NCI-H1092 treated with DMSO at 0.1 percent for 48 hours (cell line): ENCODE data around the gene ARL8B.

Experiments used
- DNase-seq: peaks from one replicate; lab custom pipeline; 2025; lab: John Stamatoyannopoulos, UW

ARL8B gene

GRCh38 chr3:5187156-5187919, 65.2 kb downstream of the ARL8B start, which contains the start of gene EDEM1:
TSS of gene EDEM1 (plus strand) at chr3:5187707. CDS start at chr3:5187806, 99 bp downstream.
- DNase-seq = peak; percentile 53

- no peak for DNase-seq
Observed at GRCh38 chr3:5187920-5188418, 65.9 kb downstream of the ARL8B start.

DNA sequence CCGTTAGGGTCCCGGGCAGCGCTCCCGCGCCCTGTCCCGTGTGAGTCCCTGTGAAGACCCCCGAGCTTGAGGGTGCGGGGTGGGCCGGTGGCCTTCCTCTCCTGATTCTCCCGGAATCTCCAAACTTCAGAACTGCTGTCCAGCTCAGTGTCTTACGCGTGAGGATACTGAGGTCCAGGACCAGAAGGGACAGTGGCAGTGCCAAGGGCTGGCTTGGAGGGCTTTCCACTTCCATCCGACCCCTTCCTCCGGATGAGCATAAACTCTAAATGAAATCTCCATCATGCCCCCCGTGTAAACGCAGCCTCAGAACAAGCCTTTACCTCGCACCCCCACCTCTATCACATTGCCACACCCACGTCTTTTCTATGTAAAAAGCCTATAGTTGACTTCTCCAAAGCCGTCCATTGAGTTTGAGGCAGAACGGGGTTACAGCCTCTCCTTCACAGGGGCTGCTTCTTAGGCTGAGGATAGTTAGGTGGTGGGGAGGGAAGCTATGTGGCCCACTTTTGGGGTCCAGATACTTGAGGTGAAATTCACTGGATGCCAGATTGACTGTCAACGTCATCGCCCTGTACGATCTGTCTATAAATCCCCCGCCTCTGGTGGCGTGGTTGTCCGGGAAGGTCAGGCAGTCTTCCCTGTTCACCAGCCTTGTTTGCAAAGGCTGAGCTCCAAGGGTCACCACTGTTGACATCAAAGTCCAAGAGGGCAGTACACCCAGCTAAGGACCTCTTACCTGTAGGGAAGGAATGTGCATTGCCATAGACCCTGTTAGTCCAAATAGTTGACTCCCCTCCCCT, 66.5 kb downstream of the ARL8B start:
- DNase-seq = no peak

GRCh38 chr3:5190147-5190791, 68.2 kb downstream of the ARL8B start:
- no peak for DNase-seq

DNA sequence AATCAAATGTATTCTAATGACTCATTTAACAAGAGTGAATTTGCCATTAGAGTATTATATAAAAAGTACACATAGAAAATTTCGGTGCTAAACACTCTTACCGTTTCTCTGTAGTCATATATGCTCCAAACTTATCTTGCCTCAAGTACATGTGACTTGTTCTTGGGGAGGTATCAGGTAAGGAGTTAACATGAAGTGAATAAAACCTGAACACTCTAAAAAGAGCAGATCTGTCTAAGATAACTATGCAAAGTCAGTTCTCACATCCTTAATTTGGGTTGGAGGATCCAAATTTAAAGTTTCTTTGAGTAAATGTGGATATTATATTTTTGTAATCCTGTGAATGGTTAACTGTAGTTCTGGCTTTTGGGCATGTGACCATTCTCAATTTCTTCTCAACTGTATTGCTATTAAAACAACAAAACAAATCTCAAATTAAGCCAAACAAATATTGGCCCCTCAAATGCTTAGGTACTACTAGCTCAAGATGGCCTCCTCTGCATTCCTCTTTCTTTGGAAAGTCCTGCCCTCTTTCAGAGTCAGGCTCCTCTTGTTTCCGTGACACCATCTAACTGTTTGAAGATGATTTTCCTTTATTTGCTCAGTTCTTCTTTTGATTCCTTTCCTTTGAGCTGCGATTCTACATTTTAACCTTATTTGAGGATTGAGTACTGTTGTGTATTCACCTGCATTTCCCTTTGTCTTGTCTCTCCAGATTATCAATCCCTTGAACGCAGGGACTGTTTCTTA, 69.6 kb downstream of the ARL8B start:
- DNase-seq = no peak

DNA sequence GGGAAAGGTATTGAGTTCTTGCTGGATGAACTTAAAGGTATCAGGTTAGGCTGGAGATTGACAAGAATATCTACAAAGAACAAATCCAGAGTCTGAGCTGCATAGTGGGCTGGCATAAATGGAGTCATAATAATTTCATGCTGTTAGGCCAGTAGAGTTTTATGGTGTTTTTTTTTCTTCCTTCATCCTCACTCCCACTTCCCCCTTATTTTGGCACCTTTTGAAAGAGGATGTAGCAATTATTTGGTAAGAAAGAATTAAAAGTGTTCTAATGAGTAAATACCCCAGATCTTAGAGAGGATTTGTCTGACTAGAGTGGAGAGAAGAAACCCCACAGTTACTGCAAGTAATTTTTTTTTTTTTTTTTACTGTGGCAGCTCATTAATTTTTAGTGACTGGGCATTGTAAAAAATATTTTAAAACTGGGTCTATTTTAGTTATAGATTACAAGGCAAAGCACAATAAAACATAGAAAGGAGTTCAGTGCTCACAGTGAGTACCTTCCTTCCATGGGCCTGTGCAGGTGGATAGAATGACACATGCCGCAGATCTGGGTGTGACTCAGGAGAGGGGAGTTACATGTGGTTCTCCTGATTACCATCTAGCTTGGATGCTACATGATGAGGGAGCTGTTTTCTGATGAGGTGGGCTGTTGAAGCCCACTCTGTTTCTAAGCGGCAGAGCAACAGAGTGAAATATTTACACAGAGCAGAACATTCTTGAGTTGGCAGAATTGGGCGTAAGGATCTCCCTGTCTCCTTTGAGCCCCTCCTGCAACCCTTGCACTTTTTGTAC, 70.7 kb downstream of the ARL8B start:
- no peak for DNase-seq

- no peak for DNase-seq
Observed at GRCh38 chr3:5194341-5194740, 72.2 kb downstream of the ARL8B start.

DNA sequence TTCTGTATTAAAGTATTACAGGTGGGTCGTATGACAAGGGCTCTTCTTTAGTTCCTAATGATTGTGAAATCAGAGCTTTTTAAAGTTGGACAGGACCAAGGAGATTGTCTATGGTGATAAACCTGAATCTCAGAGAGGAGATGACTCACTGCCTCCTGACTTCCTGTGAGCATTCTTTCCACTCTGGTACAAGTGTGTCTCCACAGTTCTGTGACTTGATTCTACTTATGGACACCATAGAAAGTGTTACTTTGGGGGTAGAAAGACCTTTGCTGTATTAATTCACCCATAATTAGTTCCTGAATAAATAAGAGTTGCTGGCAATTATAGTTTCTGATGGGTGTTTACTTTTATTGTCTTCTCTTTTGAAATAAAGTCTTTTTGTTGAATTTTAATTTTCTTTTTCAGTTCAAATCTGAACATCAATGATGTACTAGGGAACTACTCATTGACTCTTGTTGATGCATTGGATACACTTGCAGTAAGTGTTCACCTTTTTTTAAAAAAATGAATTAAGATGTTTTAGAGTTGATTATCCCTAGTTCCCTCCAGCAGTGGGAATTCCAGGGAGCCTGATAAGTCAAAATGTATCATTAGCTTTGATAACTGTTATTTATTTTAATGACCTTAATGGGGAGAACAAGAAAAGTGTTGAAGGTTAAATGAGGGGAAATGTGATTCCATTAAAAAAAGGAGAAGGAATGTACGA, 72.9 kb downstream of the ARL8B start:
- DNase-seq = no peak

DNA sequence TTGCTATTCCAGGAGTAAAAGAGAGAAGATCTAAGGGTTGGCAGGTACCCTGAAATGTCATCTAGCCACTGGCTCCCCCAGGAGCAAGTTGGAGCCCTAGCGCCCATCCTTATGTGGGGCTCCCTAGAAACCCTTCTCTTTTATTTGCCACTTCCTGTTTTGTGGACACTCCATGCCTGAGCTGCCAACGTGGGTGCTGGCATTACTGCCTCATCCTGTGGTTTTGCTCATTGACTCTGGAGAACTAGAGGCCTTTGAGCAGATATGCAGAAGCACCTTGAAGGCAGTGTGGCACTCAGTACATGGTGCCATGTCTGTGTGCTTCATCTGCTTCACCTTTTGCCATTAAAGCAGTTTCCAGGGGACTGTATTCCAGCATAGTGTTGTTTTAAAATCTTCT, 73.5 kb downstream of the ARL8B start:
- no peak for DNase-seq

DNA sequence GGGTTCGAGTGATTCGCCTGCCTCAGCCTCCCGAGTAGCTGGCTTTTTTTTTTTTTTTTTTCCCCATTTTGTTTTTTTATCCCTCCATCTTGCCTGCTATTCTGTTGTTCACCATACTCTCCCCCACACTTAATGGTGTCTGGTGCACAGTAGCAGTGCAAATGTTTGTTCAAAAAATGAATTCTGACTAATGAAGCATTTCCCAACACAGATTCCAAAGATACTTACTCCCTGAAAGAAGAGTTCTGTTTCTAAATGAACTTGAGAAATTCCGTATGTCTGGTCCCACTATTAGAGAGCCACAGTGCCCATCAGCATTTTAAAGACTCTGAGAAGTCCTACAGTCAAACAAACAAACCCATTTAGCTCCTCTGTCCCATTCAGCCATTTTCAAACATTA, 74.9 kb downstream of the ARL8B start:
- no peak for DNase-seq

DNA sequence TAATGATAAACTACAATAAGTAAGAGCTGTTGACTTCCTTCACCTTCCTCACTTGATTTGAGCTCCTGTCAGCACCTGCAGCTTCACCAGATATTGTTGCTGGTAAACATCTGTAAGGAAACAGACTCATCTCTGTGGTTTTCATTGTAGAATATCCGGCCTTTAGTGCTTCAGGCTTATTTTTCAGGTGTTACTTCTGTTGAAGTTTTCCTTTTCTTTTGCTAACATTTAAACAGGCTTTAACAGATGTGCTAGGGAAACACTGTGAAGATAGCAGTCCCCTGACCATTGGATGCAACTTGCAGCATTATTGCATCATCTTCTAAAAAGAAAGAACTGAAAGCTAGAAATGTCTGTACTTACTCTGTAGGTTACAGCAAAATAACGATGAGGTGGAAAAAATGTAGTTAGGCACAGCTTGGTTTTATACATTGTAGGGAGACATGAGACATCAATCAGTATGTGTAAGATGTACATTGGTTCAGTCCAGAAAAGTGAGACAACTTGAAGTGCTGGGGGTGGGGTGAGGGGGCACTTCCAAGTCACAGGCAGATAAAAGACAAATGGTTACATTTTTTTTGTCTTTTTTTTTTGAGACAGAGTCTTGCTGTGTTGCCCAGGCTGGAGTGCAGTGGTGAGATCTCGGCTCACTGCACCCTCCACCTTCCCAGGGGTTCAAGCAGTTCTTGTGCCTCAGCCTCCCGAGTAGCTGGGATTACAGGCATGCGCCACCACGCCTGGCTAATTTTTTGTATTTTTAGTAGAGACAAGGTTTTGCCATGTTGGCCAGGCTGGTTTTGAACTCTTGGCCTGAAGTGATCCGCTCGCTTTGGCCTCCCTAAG, 75.6 kb downstream of the ARL8B start:
- DNase-seq = no peak

DNA sequence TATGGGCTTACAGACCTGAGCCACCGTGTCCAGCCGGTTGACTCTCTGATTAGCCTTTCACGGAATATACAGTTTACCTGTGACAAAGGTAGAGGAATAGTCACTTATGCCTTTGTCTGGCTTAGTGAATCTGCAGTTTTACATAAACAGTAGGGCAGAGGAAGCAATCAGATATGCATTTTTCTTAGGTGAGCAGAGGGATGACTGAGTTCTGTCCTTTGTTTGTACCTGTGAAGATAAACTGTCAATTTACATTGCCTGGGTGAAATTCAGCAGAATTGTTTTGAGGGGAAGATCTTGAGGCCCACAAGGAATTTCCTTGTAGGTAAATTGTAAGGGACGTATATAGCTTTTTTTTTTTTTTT, 76.2 kb downstream of the ARL8B start:
- no peak for DNase-seq

DNA sequence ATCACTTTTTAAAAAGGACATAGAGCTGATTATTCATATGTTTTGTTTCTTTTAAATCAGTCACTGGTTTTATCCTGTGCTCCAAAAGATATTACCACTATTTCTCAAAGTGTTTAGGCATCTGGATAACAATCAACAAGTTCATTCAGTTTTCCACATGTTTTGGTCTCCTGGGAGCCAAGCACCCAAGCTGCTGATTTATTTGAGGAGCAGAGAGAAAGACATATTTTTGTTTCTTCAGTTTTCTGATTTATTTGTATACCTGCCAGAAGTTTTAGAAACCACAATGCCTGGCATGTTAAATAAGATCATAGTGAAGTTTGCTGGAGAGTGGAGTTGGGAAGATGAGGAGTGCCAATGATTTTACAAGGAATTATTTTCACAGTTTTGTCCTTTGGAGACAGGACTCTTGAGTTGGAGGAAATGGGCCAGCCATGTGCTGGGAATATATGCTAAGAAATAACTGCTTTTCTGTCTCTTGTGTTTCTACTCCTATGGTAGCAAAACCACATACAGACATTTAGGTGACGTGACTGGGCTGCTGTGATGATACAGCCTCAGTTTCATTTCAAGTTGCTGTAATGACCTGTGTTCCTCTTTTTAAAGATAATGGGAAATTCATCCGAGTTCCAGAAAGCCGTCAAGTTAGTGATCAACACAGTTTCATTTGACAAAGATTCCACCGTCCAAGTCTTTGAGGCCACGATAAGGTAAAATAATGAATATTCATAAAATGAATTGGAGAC, 77.1 kb downstream of the ARL8B start:
- DNase-seq = no peak

DNA sequence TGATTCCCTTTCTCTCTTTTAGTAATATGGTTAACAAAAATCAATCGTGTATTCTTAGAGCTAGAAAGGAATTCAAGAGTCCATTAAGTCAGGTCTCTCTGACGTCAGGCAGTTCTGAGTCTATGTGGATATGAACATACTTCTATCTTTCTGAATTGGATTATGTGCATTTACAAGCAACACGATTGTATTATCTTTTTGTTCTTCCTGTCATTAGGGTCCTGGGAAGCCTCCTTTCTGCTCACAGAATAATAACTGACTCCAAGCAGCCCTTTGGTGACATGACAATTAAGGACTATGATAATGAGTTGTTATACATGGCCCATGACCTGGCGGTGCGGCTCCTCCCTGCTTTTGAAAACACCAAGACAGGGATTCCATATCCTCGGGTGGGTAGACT, 79.4 kb downstream of the ARL8B start:
- no peak for DNase-seq

DNA sequence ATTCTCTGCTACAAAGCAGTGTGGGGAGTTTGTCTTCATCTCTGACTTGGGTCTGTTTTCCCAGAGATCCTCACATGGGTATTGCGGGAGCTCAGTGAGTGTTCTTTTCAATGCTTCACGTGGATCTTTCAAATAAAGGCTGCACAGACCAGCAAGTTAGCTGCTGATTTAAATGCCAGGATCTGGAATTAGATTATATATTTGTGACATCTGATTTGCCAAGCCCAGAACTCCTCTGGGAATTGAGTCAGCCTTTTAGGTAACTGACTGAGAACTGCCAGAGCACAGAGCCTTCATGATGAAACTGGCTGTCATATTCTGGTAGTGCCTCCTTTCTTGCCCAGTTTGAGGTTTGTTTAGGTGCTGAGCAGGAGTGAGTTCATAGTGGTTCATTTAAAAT, 80.1 kb downstream of the ARL8B start:
- DNase-seq = no peak

- no peak for DNase-seq
Observed at GRCh38 chr3:5205165-5205941, 83.3 kb downstream of the ARL8B start.

DNA sequence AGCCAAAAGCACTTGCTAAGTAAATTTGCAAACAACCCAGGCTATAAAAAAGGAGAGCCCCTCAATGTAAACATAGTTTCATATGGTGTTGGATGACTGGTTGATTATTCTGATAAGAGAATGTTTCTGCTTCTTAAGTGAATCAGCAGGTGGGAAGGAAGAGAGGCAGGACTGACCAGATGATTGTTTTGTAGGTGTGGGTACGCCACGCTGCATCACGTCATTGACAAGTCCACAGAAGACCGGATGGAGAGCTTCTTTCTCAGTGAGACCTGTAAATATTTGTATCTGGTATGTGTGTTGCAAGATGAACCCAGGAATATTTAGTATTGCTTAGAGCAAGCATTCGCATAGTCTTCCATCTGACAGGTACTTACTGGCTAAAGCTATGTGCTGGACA, 88.8 kb downstream of the ARL8B start:
- DNase-seq = no peak
